Spleen (tissue), 7 donors: ENCODE data around the gene ADAMTS3.

Source experiments
- CTCF ChIP-seq, 11 experiments: fragments of 200-600 bp in 7 of 11; fragments of 450-650 bp in 4 of 11; sonication (generic) in 4 of 11; IDR thresholded peaks in 8 of 11; conservative IDR thresholded peaks in 3 of 11; 1 replicate in 7 of 11; 2 replicates in 4 of 11; pipeline versions ENCODE4 v1.4.0 to v1.8.0; 2016 to 2021; ENCODE audit warnings: antibody characterized with exemption in 11 of 11, inconsistent platforms in 4 of 11, mild to moderate bottlenecking in 1 of 11
- POLR2A ChIP-seq, 3 donors: fragments of 450-650 bp; IDR thresholded peaks; one replicate each; pipeline ENCODE4 v1.5.1; 2017; ENCODE audit warnings: antibody characterized with exemption in 3 of 3, mild to moderate bottlenecking in 1 of 3
- POLR2AphosphoS5 ChIP-seq, 3 donors: sonication (generic); formaldehyde crosslinking; IDR thresholded peaks; one replicate each; pipeline ENCODE4 v1.5.1; 2017; ENCODE audit warnings: antibody characterized with exemption in 3 of 3
- donor health status: DM: no; HTN: no; CAD: no; lungs with moderate emphysema.
- donor health status: DM: no; HTN: no; CAD: no.
- donor health status: DM: no; HTN: no; CAD: no.

- TF ChIP-seq CTCF (IDR thresholded peaks at IDR 0.05 in 8 of 11, conservative IDR thresholded peaks at IDR 0.05 in 3 of 11) (no peak), POLR2A (IDR thresholded peaks at IDR 0.05) (no peak), POLR2AphosphoS5 (IDR thresholded peaks at IDR 0.05) (no peak)
These were observed 313.8 kb downstream of the ADAMTS3 start for GRCh38 chr4:72255269-72255668.
